Kidney tubule cell (primary cell): ENCODE data around the gene HOXD11.

Experiments used
- DNase-seq: peaks from one replicate; pipeline ENCODE4 v3.0.0-alpha.2; 2018; ENCODE audit warnings: low spot score

Gene HOXD11

GRCh38 chr2:176120364-176121189 lies 13.5 kb downstream of the HOXD11 start:
- DNase-seq: peak; percentile 53

- peak; percentile 44 for DNase-seq
Measured at GRCh38 chr2:176121190-176122051, 14.3 kb downstream of the HOXD11 start.

- DNase-seq: peak; percentile 81
Measured at GRCh38 chr2:176122052-176122682, 15.1 kb downstream of the HOXD11 start.

GRCh38 chr2:176122683-176123410 lies 15.8 kb downstream of the HOXD11 start, which contains the start of gene HOXD9:
Gene HOXD9 (plus strand): TSS chr2:176122719. CDS start chr2:176122769, 50 bp downstream.
- peak; percentile 53 for DNase-seq

- DNase-seq: peak; percentile 47
Measured at GRCh38 chr2:176123411-176124109, 16.5 kb downstream of the HOXD11 start.

GRCh38 chr2:176124110-176124946 lies 17.2 kb downstream of the HOXD11 start:
- peak; percentile 20 for DNase-seq

GRCh38 chr2:176124947-176125771 lies 18.1 kb downstream of the HOXD11 start:
- DNase-seq: peak; percentile 18

GRCh38 chr2:176125772-176126054 lies 18.6 kb downstream of the HOXD11 start:
- peak; percentile 65 for DNase-seq

- peak; percentile 66 for DNase-seq
Measured at GRCh38 chr2:176126929-176127773, 20.1 kb downstream of the HOXD11 start.

GRCh38 chr2:176127774-176128072 lies 20.6 kb downstream of the HOXD11 start:
- no peak for DNase-seq

GRCh38 chr2:176128172-176128981 lies 21.3 kb downstream of the HOXD11 start:
- DNase-seq: peak; percentile 54

- peak; percentile 87 for DNase-seq
Measured at GRCh38 chr2:176128982-176129796, 22.1 kb downstream of the HOXD11 start, which contains the start of gene HOXD8. Gene HOXD8 (plus strand): TSS chr2:176129705. CDS start chr2:176130367, 662 bp downstream.

GRCh38 chr2:176129813-176130146 lies 22.7 kb downstream of the HOXD11 start:
- DNase-seq: no peak

GRCh38 chr2:176130147-176130956 lies 23.3 kb downstream of the HOXD11 start:
- peak; percentile 67 for DNase-seq

- peak; percentile 19 for DNase-seq
Measured at GRCh38 chr2:176130957-176131847, 24.1 kb downstream of the HOXD11 start.
